Measurements from ENCODE around the gene COMMD6. TPM values are rescaled to one million over a fixed set of nuclear protein-coding genes. Genes with fewer than 3 reads are reported as not detected.

The COMMD6 gene
- total RNA-seq, 1 donor from 2014 or later = 172 TPM

- Mint-ChIP-seq H3K4me1 (ENCODE audit: low read depth) (peaks cover 21% of the 10 kb centered on the region), H3K4me3 (ENCODE audit: low read depth) (peak within 1 kb of the TSS; percentile 89), H3K9me3 (ENCODE audit: low read depth) (no peaks in the 10 kb centered on the region), H3K36me3 (ENCODE audit: insufficient read depth) (no peaks in the 10 kb centered on the region), H3K27me3 (peaks cover 22% of the 10 kb centered on the region), H3K27ac (peak within 1 kb of the TSS; percentile 91)
- TF ChIP-seq CTCF (IDR thresholded peaks at IDR 0.05; ENCODE audit: unreplicated experiment) = peak; percentile 83
- DNase-seq (ENCODE audit: low spot score, unreplicated experiment) = peak; percentile 80
Observed at GRCh38 chr13:75482070-75482819, 55.4 kb downstream of the COMMD6 start, which contains the start of gene TBC1D4. Gene TBC1D4, minus strand, starts transcription at chr13:75482169. Its CDS starts 402 bp downstream, at chr13:75481767.

GRCh38 chr13:75481176-75482069, 56.2 kb downstream of the COMMD6 start:
- Mint-ChIP-seq H3K27ac (peak overlapping the region; percentile 77), H3K36me3 (ENCODE audit: insufficient read depth) (no peaks in the 10 kb centered on the region), H3K9me3 (ENCODE audit: low read depth) (no peaks in the 10 kb centered on the region), H3K4me3 (ENCODE audit: low read depth) (peak overlapping the region; percentile 85), H3K27me3 (peaks cover 23% of the 10 kb centered on the region), H3K4me1 (ENCODE audit: low read depth) (peaks cover 18% of the 10 kb centered on the region)
- TF ChIP-seq CTCF (IDR thresholded peaks at IDR 0.05; ENCODE audit: unreplicated experiment) = no peak
- DNase-seq (ENCODE audit: low spot score, unreplicated experiment) = peak; percentile 30

GRCh38 chr13:75480671-75481175, 56.9 kb downstream of the COMMD6 start:
- Mint-ChIP-seq H3K27me3 (peaks cover 25% of the 10 kb centered on the region), H3K4me1 (ENCODE audit: low read depth) (peaks cover 13% of the 10 kb centered on the region), H3K27ac (peak overlapping the region; percentile 77), H3K36me3 (ENCODE audit: insufficient read depth) (no peaks in the 10 kb centered on the region), H3K4me3 (ENCODE audit: low read depth) (peak overlapping the region; percentile 85), H3K9me3 (ENCODE audit: low read depth) (no peaks in the 10 kb centered on the region)
- DNase-seq (ENCODE audit: low spot score, unreplicated experiment) = peak; percentile 47
- no peak for TF ChIP-seq CTCF (IDR thresholded peaks at IDR 0.05; ENCODE audit: unreplicated experiment)

GRCh38 chr13:75479102-75479740, 58.4 kb downstream of the COMMD6 start:
- Mint-ChIP-seq H3K4me3 (ENCODE audit: low read depth) (no peak overlapping the region), H3K27me3 (peaks cover 21% of the 10 kb centered on the region), H3K9me3 (ENCODE audit: low read depth) (no peaks in the 10 kb centered on the region), H3K4me1 (ENCODE audit: low read depth) (peaks cover 6% of the 10 kb centered on the region), H3K27ac (no peak overlapping the region), H3K36me3 (ENCODE audit: insufficient read depth) (no peaks in the 10 kb centered on the region)
- no peak for TF ChIP-seq CTCF (IDR thresholded peaks at IDR 0.05; ENCODE audit: unreplicated experiment)
- DNase-seq (ENCODE audit: low spot score, unreplicated experiment) = no peak

- DNase-seq (ENCODE audit: low spot score, unreplicated experiment) = no peak
- Mint-ChIP-seq H3K4me1 (ENCODE audit: low read depth) (peaks cover 6% of the 10 kb centered on the region), H3K27ac (no peak overlapping the region), H3K9me3 (ENCODE audit: low read depth) (no peaks in the 10 kb centered on the region), H3K36me3 (ENCODE audit: insufficient read depth) (no peaks in the 10 kb centered on the region), H3K27me3 (peaks cover 21% of the 10 kb centered on the region), H3K4me3 (ENCODE audit: low read depth) (no peak overlapping the region)
- TF ChIP-seq CTCF (IDR thresholded peaks at IDR 0.05; ENCODE audit: unreplicated experiment) = no peak
Observed at GRCh38 chr13:75478659-75479058, 59.0 kb downstream of the COMMD6 start.

All from progenitor cell of endocrine pancreas (in vitro differentiated cells).